ENCODE data around the gene IGSF21. TPM values are rescaled to one million over a fixed set of nuclear protein-coding genes. Genes with fewer than 3 reads are reported as not detected.
A peak's percentile ranks its signal among the peaks of the same experiment; 100 is the strongest.

IGSF21 gene
- total RNA-seq, 1 experiment from 2014 or later, result 5.2 TPM

DNA sequence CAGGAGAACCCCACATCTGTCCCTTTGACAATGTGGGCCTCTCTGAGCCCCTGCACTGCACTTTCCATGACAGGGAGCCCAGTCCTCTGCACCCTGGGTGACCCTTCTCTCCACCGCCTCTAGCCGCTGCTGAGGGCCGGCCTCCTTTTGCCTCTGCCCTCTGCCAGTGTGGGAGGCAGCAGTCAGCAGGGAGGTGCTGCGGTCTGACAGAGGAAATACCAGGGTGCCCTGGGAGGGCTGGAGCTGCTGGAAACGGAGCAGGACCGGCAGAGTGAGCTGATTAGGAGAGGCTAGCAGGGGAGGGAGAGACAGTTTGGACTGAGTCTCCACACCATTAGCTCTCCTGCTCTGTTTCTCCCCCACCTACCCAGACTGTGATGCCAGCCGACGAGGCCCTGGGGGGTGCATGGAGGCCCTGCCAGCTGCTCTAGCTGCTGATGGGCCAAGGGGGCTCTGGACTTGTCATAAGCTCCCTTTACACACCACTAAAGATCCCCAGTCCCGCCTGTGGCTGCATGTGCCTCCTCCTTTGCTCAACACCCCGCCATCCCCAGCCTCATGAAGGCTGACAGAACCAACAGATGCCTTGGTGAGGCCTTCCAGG lies 202.1 kb downstream of the IGSF21 start:
- no peak overlapping the region for H4K91ac ChIP-seq (ENCODE audit: insufficient read length, low read depth, low read length)
- no peak overlapping the region for H4K8ac ChIP-seq (replicated peaks; ENCODE audit: insufficient read length, low read depth, low read length)
- H3K36me3 Mint-ChIP-seq (ENCODE audit: insufficient read depth in 1 of 3, low read depth in 3 of 3), result peaks cover 0 to 3% (median 0%) of the 10 kb centered on the region in 3 experiments; a peak in 3 of 7 replicates
- no peak overlapping the region for H3K4ac ChIP-seq (ENCODE audit: low read depth, low read length)
- H3K14ac ChIP-seq (ENCODE audit: insufficient read depth, low read length), result no peak overlapping the region
- H2AFZ ChIP-seq (ENCODE audit: low read length), result no peak overlapping the region
- no peak overlapping the region for H3K9ac ChIP-seq (ENCODE audit: extremely low read depth, insufficient read length, low read length)
- H3K79me1 ChIP-seq (ENCODE audit: insufficient read depth, low read depth, low read length, poor library complexity, severe bottlenecking), result no peaks in the 10 kb centered on the region
- H3K4me1 Mint-ChIP-seq, result peaks cover 6 to 10% of the 10 kb centered on the region in 2 experiments; a peak in 3 of 4 replicates
- H3K18ac ChIP-seq (ENCODE audit: insufficient read length, low read depth, low read length), result no peak overlapping the region
- no peaks in the 10 kb centered on the region for H3K79me2 ChIP-seq (ENCODE audit: insufficient read depth, low read length)
- H3K27me3 ChIP-seq (ENCODE audit: insufficient read depth, low read length), result no peaks in the 10 kb centered on the region
- peaks cover 0 to 3% of the 10 kb centered on the region in 2 experiments; a peak in 2 of 5 replicates for H3K9me3 Mint-ChIP-seq
- peak overlapping the region in 1 of 3 experiments; percentile 23; a peak in 1 of 7 replicates for H3K27ac Mint-ChIP-seq
- H3K23me2 ChIP-seq (ENCODE audit: insufficient read length, low read depth, low read length, poor library complexity, severe bottlenecking), result no peaks in the 10 kb centered on the region
- no peak overlapping the region for H3K56ac ChIP-seq (ENCODE audit: insufficient read length, low read depth, low read length)
- no CpG with 5 or more reads among the region's 10 CpGs for WGBS (ENCODE audit: extremely low coverage, insufficient read length, low lambda C conversion rate)
- TF ChIP-seq, protein P1, sequence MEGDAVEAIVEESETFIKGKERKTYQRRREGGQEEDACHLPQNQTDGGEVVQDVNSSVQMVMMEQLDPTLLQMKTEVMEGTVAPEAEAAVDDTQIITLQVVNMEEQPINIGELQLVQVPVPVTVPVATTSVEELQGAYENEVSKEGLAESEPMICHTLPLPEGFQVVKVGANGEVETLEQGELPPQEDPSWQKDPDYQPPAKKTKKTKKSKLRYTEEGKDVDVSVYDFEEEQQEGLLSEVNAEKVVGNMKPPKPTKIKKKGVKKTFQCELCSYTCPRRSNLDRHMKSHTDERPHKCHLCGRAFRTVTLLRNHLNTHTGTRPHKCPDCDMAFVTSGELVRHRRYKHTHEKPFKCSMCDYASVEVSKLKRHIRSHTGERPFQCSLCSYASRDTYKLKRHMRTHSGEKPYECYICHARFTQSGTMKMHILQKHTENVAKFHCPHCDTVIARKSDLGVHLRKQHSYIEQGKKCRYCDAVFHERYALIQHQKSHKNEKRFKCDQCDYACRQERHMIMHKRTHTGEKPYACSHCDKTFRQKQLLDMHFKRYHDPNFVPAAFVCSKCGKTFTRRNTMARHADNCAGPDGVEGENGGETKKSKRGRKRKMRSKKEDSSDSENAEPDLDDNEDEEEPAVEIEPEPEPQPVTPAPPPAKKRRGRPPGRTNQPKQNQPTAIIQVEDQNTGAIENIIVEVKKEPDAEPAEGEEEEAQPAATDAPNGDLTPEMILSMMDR (conservative IDR thresholded peaks at IDR 0.05), result no peak
- H2AK5ac ChIP-seq (ENCODE audit: insufficient read length, low read length), result no peak overlapping the region
- H4K20me1 ChIP-seq (ENCODE audit: control insufficient read depth, insufficient read depth, insufficient read length), result no peaks in the 10 kb centered on the region
- H2BK5ac ChIP-seq (ENCODE audit: insufficient read length, low read length), result no peak overlapping the region
- no peak overlapping the region for H3K4me2 ChIP-seq (ENCODE audit: insufficient read depth, insufficient read length, low read length)
- H3K4me1 ChIP-seq (ENCODE audit: insufficient read depth, low read length), result no peaks in the 10 kb centered on the region
- peaks cover 4% of the 10 kb centered on the region for H3K27me3 Mint-ChIP-seq (ENCODE audit: low read depth)
- no peak overlapping the region for H4K5ac ChIP-seq (ENCODE audit: insufficient read length, low read depth, low read length)
- no peak overlapping the region for H2BK15ac ChIP-seq (ENCODE audit: low read depth, low read length)
- H3K4me3 Mint-ChIP-seq, result no peak overlapping the region
- H2BK20ac ChIP-seq (ENCODE audit: low read depth, low read length, poor library complexity, severe bottlenecking), result no peak overlapping the region
- no peak overlapping the region for H2BK120ac ChIP-seq (ENCODE audit: low read depth, low read length, poor library complexity, severe bottlenecking)
- no peaks in the 10 kb centered on the region for H3K9me3 ChIP-seq (ENCODE audit: control insufficient read depth, low read depth, low read length)
- H3T11ph ChIP-seq (ENCODE audit: low read length), result no peak overlapping the region
- no peak overlapping the region for H3K27ac ChIP-seq (ENCODE audit: insufficient read length, low read depth, low read length)
- no peak for DNase-seq
- no peak overlapping the region for H3K23ac ChIP-seq (ENCODE audit: insufficient read length, low read depth, low read length)
- H2BK12ac ChIP-seq (ENCODE audit: insufficient read length, low read depth, low read length), result no peak overlapping the region

Data from H9 (cell line).